Measurements from ENCODE around the gene CD34.

Gene CD34

GRCh38 chr1:207853372-207853757, 57.6 kb downstream of the CD34 start:
- no peak for DNase-seq (ENCODE audit: low spot score)

- no peak for DNase-seq (ENCODE audit: low spot score)
Measured at GRCh38 chr1:207852576-207853371, 58.2 kb downstream of the CD34 start.

- no peak for DNase-seq (ENCODE audit: low spot score)
Measured at GRCh38 chr1:207851696-207852095, 59.2 kb downstream of the CD34 start.

GRCh38 chr1:207850621-207851407, 60.1 kb downstream of the CD34 start:
- no peak for DNase-seq (ENCODE audit: low spot score)

GRCh38 chr1:207849646-207850045, 61.3 kb downstream of the CD34 start:
- DNase-seq (ENCODE audit: low spot score): no peak

GRCh38 chr1:207849016-207849415, 61.9 kb downstream of the CD34 start:
- no peak for DNase-seq (ENCODE audit: low spot score)

- DNase-seq (ENCODE audit: low spot score): peak; percentile 35
Measured at GRCh38 chr1:207848234-207848633, 62.7 kb downstream of the CD34 start.

GRCh38 chr1:207847116-207847515, 63.8 kb downstream of the CD34 start:
- no peak for DNase-seq (ENCODE audit: low spot score)

GRCh38 chr1:207845109-207845508, 65.8 kb downstream of the CD34 start:
- DNase-seq (ENCODE audit: low spot score): no peak

- no peak for DNase-seq (ENCODE audit: low spot score)
Measured at GRCh38 chr1:207844371-207844770, 66.6 kb downstream of the CD34 start.

- no peak for DNase-seq (ENCODE audit: low spot score)
Measured at GRCh38 chr1:207842506-207842905, 68.4 kb downstream of the CD34 start.

- DNase-seq (ENCODE audit: low spot score): no peak
Measured at GRCh38 chr1:207841901-207842300, 69.0 kb downstream of the CD34 start.

- DNase-seq (ENCODE audit: low spot score): no peak
Measured at GRCh38 chr1:207841293-207841692, 69.6 kb downstream of the CD34 start.

GRCh38 chr1:207840380-207840779, 70.5 kb downstream of the CD34 start:
- DNase-seq (ENCODE audit: low spot score): no peak

GRCh38 chr1:207839083-207839413, 71.9 kb downstream of the CD34 start:
- no peak for DNase-seq (ENCODE audit: low spot score)

- DNase-seq (ENCODE audit: low spot score): no peak
Measured at GRCh38 chr1:207838156-207839082, 72.5 kb downstream of the CD34 start.

- DNase-seq (ENCODE audit: low spot score): no peak
Measured at GRCh38 chr1:207837673-207838072, 73.3 kb downstream of the CD34 start.

- no peak for DNase-seq (ENCODE audit: low spot score)
Measured at GRCh38 chr1:207836591-207837347, 74.2 kb downstream of the CD34 start.

GRCh38 chr1:207835958-207836357, 75.0 kb downstream of the CD34 start:
- no peak for DNase-seq (ENCODE audit: low spot score)

- no peak for DNase-seq (ENCODE audit: low spot score)
Measured at GRCh38 chr1:207833956-207834660, 76.8 kb downstream of the CD34 start.

GRCh38 chr1:207833381-207833780, 77.5 kb downstream of the CD34 start:
- DNase-seq (ENCODE audit: low spot score): no peak

Measured in CD4-positive, alpha-beta T cell treated with Interleukin-15 for 4 hours (primary cell).